ENCODE measurements around the gene PEBP1.

- TF ChIP-seq CTCF (IDR thresholded peaks at IDR 0.05) (no peak), POLR2AphosphoS5 (IDR thresholded peaks at IDR 0.05; ENCODE audit: low read depth, low read length) (no peak), REST (IDR thresholded peaks at IDR 0.05; ENCODE audit: insufficient read depth in 1 of 2, low read depth in 2 of 2, low read length in 1 of 2) (no peak), SIN3A (IDR thresholded peaks at IDR 0.05; ENCODE audit: borderline replicate concordance, insufficient read depth, low read depth, low read length) (no peak), TCF7L2 (IDR thresholded peaks at IDR 0.05; ENCODE audit: low read depth, low read length) (no peak)
These were observed 46.1 kb upstream of the PEBP1 start for GRCh38 chr12:118089782-118090181.

Measured in Panc1 (cell line).